AG09319 (cell line): ENCODE data around the gene TMPRSS11F.

Experiments used
- DNase-seq: peaks from one replicate; pipeline ENCODE4 v3.0.0-alpha.2; 2010; ENCODE audit warnings: low read depth; ENCODE audit errors: extremely low read depth
- TF ChIP-seq, protein P1 (sequence below): IDR thresholded peaks from 2 replicates; pipeline ENCODE4 v1.5.1; 2011; ENCODE audit warnings: low read depth, mild to moderate bottlenecking, inconsistent platforms, low read length, moderate library complexity

The TMPRSS11F gene

DNA sequence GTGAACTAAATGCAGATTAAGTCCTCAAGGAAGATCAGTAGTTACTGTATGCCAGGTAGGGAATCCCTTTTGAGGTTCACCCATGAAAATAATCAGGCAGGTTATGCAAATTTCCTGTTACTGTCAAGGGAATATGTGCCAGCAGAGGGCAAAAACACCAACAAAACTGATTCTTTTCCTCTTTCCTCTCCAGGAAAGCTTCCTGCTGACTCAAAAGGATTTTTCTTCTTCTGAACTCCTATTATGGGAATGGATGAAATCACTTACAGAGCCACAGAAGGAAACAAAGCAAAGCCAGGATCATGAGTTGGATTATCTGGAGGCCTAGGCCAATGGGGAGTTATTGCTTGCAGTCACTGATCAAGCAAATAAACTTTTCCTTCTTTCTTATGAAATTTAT lies 49.7 kb downstream of the TMPRSS11F start:
- no peak for DNase-seq
- TF ChIP-seq, protein P1, sequence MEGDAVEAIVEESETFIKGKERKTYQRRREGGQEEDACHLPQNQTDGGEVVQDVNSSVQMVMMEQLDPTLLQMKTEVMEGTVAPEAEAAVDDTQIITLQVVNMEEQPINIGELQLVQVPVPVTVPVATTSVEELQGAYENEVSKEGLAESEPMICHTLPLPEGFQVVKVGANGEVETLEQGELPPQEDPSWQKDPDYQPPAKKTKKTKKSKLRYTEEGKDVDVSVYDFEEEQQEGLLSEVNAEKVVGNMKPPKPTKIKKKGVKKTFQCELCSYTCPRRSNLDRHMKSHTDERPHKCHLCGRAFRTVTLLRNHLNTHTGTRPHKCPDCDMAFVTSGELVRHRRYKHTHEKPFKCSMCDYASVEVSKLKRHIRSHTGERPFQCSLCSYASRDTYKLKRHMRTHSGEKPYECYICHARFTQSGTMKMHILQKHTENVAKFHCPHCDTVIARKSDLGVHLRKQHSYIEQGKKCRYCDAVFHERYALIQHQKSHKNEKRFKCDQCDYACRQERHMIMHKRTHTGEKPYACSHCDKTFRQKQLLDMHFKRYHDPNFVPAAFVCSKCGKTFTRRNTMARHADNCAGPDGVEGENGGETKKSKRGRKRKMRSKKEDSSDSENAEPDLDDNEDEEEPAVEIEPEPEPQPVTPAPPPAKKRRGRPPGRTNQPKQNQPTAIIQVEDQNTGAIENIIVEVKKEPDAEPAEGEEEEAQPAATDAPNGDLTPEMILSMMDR = no peak

DNA sequence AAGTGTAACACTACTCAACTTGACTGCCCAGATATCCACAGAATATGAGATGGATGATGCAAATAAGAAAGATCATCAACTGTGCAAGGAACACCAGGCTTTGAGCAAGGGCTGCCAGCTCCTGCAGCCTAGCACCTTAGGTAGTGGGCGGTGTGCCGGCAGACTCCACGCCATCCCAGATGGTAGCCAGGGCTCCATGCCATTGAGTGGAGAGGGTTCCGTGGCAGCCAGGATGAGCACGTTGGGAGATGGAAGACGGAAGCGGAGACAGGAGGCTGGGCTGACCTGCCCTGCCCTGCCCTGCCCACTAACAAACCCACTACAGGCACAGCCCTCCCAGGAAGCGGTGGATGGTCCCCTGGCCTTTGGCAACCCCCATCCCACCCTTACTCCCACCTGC lies 51.9 kb downstream of the TMPRSS11F start:
- DNase-seq = no peak
- TF ChIP-seq, protein P1 = no peak

DNA sequence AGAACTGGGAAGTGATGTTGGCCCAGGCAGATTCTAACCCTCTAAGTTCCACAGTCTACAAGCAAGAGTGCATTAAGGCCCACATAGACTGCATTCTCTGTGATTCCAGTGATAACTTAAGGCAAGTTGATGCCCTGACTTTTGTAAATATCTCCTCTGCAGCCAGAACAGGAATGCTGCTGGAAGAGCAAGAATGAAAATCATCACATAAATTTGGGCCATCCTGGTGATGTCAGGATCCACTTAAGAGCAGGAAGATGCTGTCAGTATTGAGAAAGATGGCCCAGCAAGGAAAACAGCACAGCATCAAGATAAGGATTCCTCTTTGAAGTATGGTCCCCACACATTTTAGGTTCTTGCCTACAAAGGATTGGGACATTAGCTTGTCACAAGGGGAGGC lies 52.4 kb downstream of the TMPRSS11F start:
- TF ChIP-seq, protein P1 = no peak
- no peak for DNase-seq

DNA sequence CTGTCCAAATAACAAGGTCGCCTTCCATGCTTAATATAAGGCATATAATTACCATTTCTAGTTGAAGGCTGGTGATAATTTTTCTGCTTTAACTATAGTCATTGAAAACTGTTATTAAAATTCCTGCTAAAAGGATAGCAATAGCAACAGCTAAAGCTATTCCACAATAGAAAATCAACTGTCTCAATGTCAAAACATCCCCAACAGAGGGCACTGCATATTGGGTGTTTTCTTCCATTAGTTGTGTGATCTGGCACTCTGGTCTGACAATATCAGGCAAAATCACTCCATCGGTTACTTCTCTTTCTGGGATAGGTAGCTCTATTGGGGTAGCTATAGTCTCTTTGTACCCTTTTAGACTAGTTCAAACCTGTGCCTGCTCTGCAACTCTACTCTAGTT lies 53.5 kb downstream of the TMPRSS11F start:
- DNase-seq = no peak
- TF ChIP-seq, protein P1 = no peak

DNA sequence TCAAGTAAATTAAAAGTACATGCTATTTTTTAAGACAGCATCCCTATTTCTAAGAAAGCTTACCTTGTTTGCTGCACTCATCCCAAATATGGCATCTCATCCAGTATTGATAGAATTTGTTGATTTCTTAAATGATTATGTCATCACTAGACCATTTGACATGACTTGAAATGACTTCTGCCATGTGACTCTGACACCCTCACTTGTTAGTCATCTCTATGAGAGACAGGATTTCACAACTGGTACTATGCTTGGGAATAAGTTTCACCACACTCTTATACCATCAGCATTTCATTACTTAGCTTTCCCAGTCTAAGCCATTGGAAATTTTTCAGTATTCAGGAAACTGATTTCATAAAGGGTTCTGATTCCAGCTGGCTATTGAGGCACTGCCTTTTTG lies 55.3 kb downstream of the TMPRSS11F start:
- TF ChIP-seq, protein P1 = no peak
- DNase-seq = no peak

DNA sequence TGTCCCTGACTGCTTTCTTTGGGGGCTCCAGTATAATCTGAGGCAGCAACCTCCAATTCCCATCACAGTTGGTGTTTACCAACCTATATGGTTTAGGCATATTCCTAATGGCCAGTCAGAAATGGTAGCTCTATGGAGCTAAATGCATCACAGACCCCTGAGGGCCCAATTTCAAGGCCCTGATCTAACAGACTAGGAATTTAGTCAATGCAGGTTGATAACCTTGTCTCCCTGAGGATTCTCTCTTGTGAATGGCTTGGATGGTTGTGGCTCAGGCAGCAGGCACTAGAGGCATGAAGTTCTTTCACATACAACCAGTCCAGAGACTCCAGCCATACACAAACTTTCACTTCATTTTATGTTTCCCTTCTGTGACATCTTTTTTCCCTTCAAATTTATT lies 59.4 kb downstream of the TMPRSS11F start:
- TF ChIP-seq, protein P1 = no peak
- DNase-seq = no peak

DNA sequence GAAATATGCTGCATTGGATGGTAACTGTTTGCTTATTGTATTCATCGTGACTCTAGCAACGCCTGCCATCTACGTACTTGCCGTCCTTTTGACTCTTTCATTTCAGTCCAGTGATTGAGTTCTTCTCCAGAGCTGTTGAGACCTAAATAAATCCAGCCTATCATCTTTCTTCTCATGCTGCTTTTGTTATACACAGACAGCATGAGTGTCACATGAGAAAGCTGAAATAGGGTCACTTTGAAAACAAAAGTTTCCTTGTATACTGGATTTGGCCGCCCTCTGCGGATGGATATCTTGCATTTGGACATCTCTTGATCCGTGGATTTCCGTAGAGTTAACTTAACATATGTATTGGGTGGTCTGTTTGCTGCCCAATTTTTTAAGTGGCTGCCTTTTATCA lies 67.2 kb downstream of the TMPRSS11F start:
- no peak for DNase-seq
- TF ChIP-seq, protein P1 = no peak

DNA sequence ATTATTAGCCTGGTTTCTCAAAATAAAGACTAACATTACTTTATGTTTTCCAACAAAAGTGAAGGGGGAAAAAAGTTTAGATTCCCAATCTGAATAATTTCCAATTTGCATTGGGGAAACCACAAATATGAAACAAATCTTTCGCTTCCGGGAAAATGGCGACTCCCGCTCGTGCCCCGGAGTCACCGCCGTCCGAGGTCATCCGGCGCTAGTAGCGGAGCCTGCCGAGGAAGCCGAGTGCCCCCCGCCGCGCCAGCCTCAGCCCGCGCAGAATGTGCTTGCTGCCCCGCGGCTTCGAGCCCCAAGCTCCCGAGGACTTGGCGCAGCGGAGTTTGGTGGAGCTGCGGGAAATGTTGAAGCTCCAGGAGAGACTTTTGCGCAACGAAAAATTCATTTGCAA lies 91.4 kb downstream of the TMPRSS11F start:
- TF ChIP-seq, protein P1 = no peak
- no peak for DNase-seq
